T-helper 1 cell (primary cell): ENCODE results near the gene TMEM123.

ENCODE experiments used
- DNase-seq, 5 donors: peaks; one replicate each; pipeline ENCODE4 v3.0.0-alpha.2; 2012 to 2020

The TMEM123 gene

DNA sequence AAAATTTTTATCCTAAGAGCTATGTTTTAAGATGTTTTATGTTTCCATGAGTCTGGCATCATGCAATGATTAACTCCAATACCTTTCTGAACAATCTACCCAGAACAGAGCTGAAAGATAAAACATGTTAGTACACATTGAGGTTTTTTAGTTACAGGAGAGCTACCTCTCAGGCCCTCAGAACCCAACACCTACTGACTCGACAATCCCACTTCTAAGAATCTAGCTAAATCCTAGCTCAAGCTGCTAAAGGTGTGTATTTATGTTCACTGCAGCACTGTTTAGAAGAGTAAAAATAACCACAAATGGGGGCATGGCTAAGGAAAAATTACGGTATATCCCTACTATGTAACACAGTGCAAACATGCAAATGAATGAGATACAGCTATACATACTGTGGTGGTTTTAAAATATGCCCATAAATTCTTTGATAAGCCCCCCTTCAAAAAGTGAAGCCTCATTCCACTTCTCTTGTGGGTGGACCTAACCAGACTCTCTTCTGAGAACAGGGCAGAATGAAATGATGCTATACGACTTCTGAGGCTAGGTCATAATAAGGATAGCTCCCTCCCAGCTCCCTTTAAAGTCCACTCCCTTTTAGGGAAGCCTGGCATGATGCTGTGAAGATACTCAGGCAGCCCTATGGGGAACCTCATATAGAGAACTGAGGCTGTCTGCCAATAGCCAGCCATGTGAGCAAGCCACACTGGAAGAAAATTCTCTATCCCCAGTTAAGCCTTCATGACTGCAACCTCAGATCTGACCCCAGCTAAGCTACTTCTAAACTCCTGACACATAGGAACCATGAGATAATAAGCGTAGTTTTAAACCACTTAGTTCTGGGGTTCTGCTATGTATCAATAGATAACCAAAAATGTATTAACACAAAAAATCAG, 29.5 kb downstream of the TMEM123 start:
- no peak for DNase-seq

- DNase-seq = no peak
Measured at GRCh38 chr11:102421261-102421660, 31.3 kb downstream of the TMEM123 start.

GRCh38 chr11:102420547-102420946, 32.0 kb downstream of the TMEM123 start:
- no peak for DNase-seq

DNA sequence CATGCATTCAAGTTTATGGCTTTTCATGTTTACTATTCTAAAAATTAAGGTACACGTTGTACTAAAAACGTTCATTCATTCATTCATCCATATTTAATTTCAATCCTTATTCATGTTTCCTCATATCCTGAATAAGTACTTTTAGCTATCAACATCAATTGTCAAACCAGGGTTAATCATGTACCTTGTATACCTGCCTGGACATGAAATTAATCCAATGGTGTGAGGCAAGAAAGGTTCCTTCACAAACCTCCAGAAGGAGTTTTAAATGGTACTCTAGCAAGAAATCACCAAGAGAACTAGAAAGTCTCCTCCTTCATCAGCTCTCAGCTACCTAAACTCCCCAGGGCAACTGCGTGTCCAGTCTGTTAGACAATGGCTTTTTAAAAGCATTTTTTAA, 33.4 kb downstream of the TMEM123 start:
- no peak for DNase-seq

DNA sequence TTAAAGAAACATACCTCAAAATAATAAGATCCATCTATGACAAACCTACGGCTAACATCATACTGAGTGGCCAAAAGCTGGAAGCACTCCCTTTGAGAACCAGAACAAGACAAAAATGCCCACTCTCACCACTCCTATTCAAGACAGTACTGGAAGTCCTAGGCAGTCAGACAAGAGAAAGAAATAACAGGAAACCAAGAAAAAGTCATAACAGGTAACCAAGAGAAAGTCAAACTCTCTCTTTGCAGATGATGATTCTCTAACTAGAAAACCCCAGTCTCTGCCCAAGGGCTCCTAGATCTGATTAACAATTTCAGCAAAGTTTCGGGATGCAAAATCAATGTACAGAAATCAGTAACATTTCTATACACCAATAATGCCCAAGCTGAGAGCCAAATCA, 35.6 kb downstream of the TMEM123 start:
- DNase-seq = peak in 1 of 5 donors; percentile 33

GRCh38 chr11:102415304-102415916, 37.2 kb downstream of the TMEM123 start:
- DNase-seq = peak in 1 of 5 donors; percentile 34

DNA sequence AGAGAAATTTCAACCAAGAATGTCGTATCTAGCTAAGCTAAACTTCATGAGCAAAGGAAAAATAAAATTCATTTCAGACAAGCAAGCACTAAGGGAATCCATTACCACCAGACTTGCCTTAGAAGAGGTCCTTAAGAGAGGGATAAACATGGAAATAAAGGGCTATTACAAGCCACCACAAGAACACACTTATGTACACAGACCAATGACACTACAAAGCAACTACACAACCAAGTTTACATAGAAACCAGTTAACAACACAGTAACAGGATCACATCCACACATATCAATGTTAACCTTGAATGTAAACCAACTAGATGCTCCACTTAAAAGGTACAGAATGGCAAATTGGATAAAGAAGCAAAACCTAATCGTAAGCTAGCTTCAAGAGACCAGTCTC, 38.0 kb downstream of the TMEM123 start:
- no peak for DNase-seq

- DNase-seq = no peak
Measured at GRCh38 chr11:102413497-102413896, 39.1 kb downstream of the TMEM123 start.

DNA sequence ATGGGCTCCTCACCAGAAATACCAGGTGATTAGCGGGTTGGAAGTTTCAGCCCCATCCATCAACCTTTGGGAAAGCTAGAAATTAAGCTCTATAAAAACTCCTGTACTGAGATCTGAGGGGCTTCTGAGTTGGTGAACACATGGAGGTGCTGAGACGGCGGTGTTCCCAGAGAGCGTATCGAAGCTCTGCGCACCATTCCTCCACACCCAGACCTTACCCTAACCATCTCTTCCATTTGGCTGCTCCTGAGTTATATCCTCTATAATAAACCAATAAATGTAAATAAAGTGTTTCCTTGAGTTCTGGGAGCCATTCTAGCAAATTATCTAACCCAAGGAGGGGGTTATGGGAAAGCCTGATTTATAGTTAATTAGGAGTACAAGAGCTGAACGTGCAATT, 41.4 kb downstream of the TMEM123 start:
- no peak for DNase-seq

DNA sequence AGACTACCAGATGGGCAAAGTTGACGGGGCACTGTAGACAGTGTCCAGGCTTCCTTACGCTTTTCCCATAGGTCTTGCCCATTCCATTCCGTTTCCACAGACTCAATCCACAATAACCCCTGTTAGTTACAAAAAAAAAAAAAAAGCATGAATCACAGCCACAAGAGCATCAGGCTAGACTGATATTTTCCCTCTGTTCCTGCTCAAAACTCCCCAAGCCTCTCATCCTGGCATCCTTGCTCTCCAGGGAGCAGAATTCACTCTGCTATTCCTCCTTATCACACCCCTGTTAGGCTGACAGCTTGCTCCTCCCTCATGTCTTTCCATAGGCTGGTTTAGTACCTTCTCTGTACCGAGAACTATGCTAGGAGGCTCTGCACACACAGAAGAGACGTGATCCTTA, 42.2 kb downstream of the TMEM123 start:
- DNase-seq = no peak

DNA sequence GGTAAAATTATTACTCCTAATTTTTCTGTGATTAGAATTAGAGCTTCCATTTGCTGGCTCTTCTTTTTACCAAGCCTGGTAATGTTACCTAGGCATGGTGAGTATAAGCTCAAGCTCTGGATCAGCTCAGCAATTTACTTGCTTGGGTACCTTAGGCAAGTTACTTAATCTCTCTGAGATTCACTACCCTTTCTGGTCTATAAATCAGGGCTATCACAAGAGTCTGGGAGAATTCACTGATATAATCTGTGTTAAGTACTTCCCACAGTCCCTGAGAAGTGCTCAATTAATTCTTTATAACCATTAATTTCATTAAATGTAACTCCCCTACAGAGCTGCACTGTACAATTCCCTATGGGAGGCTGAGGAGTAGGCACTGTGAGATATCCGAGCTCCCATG, 44.2 kb downstream of the TMEM123 start:
- no peak for DNase-seq

DNA sequence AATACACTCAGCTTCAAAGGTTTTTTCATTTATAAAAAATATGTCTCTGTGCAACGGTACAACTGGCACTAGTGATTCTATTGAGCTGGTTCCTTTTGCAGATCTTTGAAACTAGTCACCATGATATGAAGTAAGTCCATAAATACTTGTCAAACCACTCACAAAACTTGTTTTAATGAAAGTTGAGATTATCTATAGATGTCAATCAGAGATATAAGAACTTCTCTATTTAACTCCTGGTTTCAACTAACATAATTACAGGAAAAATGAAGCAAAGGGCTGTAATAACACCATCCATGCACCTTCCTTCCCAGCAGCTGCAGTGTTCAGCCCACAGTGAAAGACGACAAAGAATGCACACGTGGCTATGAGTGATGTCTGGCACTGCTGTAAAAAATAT, 44.7 kb downstream of the TMEM123 start:
- DNase-seq = no peak

- no peak for DNase-seq
Measured at GRCh38 chr11:102406099-102406498, 46.5 kb downstream of the TMEM123 start.

DNA sequence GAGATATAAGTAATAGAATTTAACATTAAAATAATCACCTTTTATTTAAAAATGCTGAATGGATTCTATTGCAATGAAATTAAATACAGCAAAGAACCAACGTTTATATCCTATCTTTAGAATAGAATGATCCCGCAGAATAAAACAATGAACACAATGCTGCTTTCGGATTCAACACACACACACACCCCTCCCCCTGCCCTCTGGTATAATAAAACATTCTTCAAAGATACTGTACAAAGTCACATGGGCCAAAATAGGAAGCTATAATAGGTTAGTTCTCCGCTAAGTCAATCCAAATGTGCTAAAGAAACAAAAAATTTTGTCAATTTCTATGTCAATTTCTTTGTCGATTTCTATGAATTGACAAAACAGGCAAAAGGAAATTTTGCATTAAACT, 47.1 kb downstream of the TMEM123 start:
- DNase-seq = no peak

DNA sequence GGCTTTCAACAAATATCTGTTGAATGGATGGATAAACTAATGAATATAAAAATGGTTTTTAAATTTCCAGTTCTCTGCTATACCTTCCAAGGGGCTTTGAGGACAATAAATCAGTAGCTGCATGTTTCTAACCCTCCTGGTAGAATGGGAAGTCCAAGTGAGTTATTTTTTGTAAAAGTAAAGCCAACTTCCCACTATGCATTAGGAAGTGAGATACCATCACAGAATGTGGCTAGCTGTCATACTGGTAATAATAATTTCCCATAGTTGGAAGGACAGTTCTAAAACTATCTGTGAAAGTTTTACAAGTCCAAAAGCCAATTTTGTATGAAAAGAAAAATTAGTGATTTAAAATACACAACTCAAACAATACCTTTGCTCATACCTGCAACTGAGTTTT, 50.0 kb downstream of the TMEM123 start:
- DNase-seq = no peak

DNA sequence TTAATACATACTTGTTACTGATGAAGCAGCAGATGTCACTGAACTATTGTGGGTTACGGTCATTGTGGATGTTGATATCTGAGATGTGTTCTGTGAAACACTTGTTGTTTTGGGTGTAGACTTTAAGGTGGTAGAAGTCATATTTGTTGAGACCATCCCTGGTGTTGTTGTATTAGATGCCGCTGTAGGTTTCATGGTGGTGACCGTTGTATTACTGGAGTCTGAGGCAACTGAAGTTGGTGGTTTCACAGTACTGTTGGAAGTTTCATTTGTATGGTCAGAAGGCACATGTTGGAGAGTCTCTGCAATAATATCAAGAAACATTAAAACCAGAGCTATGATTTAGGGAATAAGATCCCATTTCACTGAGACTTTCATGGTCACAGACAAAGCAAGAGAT, 50.7 kb downstream of the TMEM123 start:
- DNase-seq = no peak

DNA sequence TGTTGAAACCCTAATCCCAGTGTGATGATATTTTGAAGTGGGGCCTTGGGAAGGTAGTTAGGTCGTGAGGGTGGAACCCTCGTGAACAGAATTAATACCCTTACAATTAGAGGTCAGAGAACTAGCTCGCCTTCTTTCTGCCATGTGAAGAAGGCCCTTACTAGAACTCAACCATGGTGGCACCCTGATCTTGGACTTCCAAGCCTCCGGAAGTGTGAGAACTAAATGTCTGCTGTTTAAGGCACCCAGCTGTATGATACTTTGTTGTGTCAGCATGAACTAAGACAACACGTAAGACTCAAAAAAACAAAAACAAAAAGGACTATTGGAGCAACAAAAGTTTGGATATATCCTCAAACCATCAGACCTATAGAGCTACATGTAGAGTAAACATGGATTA, 52.0 kb downstream of the TMEM123 start:
- no peak for DNase-seq

DNA sequence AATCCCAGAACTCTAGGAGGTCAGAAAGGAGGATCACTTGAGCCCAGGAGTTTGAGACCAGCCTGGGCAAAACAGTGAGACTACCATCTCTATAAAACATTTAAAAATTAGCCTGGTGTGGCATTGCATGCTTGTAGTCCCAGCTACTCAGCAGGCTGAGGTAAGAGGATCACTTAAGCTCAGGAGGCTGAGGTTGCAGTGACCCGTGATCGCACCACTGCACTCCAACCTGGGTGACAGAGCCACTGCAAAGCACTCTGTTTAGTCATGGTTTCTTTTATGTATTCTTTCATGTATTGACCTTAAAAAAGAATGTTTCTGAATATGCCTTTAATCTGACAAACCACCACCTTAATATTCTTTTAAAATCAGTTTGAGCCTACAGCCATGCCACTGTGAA, 53.4 kb downstream of the TMEM123 start:
- DNase-seq = no peak

DNA sequence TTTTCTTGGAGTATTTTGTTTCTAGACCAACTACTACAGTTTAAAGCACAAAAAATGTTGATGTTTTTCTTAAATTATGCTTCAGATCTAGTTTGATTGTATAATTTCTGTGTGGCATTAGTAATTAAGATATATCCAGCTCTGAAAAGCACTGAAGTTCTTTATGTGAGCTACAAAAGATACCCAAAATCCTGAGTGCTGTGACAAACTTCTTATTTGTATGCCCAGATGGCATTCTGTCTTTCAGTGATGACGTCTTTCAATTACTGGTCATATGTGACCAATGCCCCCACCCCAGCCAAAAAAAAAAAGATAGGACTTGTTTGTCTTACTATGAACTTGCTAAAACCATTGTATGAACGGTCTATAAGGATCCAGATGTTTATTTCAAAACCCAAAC, 54.3 kb downstream of the TMEM123 start:
- no peak for DNase-seq

DNA sequence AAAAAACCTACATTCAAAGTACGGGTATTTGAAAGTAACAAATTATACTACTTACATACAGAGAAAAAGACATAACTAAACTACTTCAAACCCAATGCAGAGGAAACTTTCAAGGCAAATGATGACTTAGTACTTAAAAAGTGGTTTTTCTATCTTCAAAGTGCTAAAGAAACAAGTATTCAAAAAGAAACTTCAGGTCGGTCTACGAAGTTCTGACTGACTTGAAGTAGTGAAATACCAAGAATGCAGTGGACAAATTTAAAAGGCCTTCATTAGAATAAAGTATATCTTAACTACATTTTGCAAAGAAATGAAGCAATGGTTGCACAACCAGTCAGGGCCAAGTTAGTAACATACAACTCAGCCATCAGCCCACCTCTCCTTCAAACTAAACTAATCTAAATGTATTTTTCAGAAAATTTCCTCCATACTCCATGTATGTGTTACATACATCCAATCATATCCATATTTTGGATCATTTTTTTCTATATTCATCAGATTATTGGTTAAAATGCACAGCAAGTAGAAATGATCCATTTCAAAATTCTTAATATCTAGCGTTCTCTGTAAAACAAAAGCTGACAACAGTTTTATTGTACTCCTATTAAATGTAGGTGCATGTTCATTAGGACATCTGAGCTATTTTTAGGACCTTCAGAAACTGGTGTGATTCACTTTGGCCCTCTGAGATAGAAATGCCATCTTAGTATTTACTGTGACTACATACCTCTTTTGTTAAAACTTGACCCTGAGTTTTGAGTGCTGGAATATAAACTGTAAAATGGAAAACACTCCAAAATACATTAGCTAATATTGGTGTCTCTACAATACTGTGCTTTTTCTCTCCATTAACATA, 55.6 kb downstream of the TMEM123 start:
- DNase-seq = peak in 1 of 5 donors; percentile 55

GRCh38 chr11:102395720-102396393, 56.7 kb downstream of the TMEM123 start:
- no peak for DNase-seq

- DNase-seq = no peak
Measured at GRCh38 chr11:102393272-102393730, 59.3 kb downstream of the TMEM123 start.
